HL-60 (cell line): ENCODE data around the gene TNPO3.

Experiments used
- DNase-seq, 2 experiments: peaks; one replicate each; pipeline ENCODE4 v3.0.0-alpha.2; 2010 to 2020; ENCODE audit warnings: low read depth in 1 of 2, low spot score in 1 of 2
- H3K27ac ChIP-seq: fragments of 250-450 bp; sonication (Bioruptor Pico); replicated peaks from 2 replicates; pipeline ENCODE4 v1.5.1; 2020; ENCODE audit warnings: mild to moderate bottlenecking, moderate library complexity
- H3K27me3 ChIP-seq: fragments of 250-450 bp; sonication (Bioruptor Pico); 2 replicates; pipeline ENCODE4 v1.5.1; 2021; ENCODE audit warnings: mild to moderate bottlenecking, moderate library complexity; ENCODE audit not compliant: insufficient read depth, poor library complexity, severe bottlenecking
- H3K4me3 ChIP-seq: replicated peaks from 2 replicates; pipeline ENCODE4 v1.5.1; 2011; ENCODE audit warnings: mild to moderate bottlenecking, control low read depth, low read length; ENCODE audit not compliant: insufficient read depth
- CTCF ChIP-seq: IDR thresholded peaks from one replicate; pipeline ENCODE4 v1.5.1; 2011; ENCODE audit warnings: low read length, control low read depth, inconsistent platforms; ENCODE audit not compliant: insufficient read depth
- GABPA ChIP-seq: IDR thresholded peaks from 2 replicates; pipeline ENCODE4 v1.6.1; 2012; ENCODE audit warnings: low read depth
- POLR2AphosphoS5 ChIP-seq: IDR thresholded peaks from 2 replicates; pipeline ENCODE4 v1.6.1; 2012; ENCODE audit warnings: low read depth
- SPI1 ChIP-seq: IDR thresholded peaks from 2 replicates; pipeline ENCODE4 v1.6.1; 2012; ENCODE audit warnings: low read depth, mild to moderate bottlenecking, borderline replicate concordance
- TF ChIP-seq, protein P1 (sequence below): IDR thresholded peaks from 2 replicates; pipeline ENCODE4 v1.6.1; 2012; ENCODE audit warnings: low read depth; ENCODE audit not compliant: insufficient replicate concordance

TNPO3 gene

GRCh38 chr7:128933180-128933891, 121.6 kb downstream of the TNPO3 start:
- Histone ChIP-seq H3K27ac (no peak overlapping the region), H3K4me3 (no peak overlapping the region), H3K27me3 (peaks cover 3% of the 10 kb centered on the region)
- peak; percentile 60 to 70 for DNase-seq
- no peak for TF ChIP-seq GABPA
- TF ChIP-seq, protein P1, sequence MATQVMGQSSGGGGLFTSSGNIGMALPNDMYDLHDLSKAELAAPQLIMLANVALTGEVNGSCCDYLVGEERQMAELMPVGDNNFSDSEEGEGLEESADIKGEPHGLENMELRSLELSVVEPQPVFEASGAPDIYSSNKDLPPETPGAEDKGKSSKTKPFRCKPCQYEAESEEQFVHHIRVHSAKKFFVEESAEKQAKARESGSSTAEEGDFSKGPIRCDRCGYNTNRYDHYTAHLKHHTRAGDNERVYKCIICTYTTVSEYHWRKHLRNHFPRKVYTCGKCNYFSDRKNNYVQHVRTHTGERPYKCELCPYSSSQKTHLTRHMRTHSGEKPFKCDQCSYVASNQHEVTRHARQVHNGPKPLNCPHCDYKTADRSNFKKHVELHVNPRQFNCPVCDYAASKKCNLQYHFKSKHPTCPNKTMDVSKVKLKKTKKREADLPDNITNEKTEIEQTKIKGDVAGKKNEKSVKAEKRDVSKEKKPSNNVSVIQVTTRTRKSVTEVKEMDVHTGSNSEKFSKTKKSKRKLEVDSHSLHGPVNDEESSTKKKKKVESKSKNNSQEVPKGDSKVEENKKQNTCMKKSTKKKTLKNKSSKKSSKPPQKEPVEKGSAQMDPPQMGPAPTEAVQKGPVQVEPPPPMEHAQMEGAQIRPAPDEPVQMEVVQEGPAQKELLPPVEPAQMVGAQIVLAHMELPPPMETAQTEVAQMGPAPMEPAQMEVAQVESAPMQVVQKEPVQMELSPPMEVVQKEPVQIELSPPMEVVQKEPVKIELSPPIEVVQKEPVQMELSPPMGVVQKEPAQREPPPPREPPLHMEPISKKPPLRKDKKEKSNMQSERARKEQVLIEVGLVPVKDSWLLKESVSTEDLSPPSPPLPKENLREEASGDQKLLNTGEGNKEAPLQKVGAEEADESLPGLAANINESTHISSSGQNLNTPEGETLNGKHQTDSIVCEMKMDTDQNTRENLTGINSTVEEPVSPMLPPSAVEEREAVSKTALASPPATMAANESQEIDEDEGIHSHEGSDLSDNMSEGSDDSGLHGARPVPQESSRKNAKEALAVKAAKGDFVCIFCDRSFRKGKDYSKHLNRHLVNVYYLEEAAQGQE = no peak
- no peak for TF ChIP-seq POLR2AphosphoS5
- no peak for TF ChIP-seq CTCF
- peak; percentile 60; the same call in 1 of the 2 replicates for TF ChIP-seq SPI1

DNA sequence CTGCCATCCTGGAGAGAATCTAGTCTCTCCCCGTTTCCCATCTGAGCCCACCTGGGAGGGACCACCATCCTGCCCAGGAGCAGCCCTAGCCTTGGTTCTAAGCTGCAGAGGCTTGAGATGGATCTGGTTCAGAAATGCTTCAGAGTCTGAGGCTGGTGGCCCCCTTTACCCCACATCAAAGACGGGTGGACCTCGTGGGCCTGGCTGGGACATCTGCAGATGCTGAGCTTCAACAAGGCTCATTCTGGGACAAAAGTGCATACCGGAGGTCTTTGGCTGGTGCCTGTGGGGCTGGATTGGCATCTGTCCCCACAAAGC, 122.1 kb downstream of the TNPO3 start:
- no peak overlapping the region for H3K4me3 ChIP-seq
- no peaks in the 10 kb centered on the region for H3K27me3 ChIP-seq
- no peak for TF ChIP-seq CTCF
- no peak for TF ChIP-seq POLR2AphosphoS5
- TF ChIP-seq GABPA = no peak
- no peak for TF ChIP-seq SPI1
- TF ChIP-seq, protein P1 = no peak
- no peak for DNase-seq
- no peak overlapping the region for H3K27ac ChIP-seq

GRCh38 chr7:128931965-128932861, 122.7 kb downstream of the TNPO3 start:
- Histone ChIP-seq H3K27ac (no peak overlapping the region), H3K4me3 (no peak overlapping the region), H3K27me3 (no peaks in the 10 kb centered on the region)
- TF ChIP-seq GABPA (no peak), POLR2AphosphoS5 (no peak), SPI1 (no peak), CTCF (no peak)
- TF ChIP-seq, protein P1 = no peak
- no peak for DNase-seq
